SU-DHL-6 (cell line): ENCODE measurements around the gene CDCP2.

Source experiments
- H2AFZ ChIP-seq: fragments of 200-600 bp; sonication (generic); 2 replicates; pipeline ENCODE4 v1.6.1; 2014; ENCODE audit warnings: low read depth, mild to moderate bottlenecking, moderate library complexity, mixed read lengths, antibody characterized with exemption, low read length; ENCODE audit not compliant: severe bottlenecking
- H3F3A ChIP-seq: fragments of 200-600 bp; shearing (Covaris generic); 2 replicates; pipeline ENCODE4 v1.6.0; 2016; ENCODE audit warnings: antibody characterized with exemption, mild to moderate bottlenecking; ENCODE audit not compliant: insufficient read depth
- H3K27ac ChIP-seq: fragments of 200-600 bp; sonication (generic); 2 replicates; pipeline ENCODE4 v1.5.1; 2016; ENCODE audit warnings: low read depth, mild to moderate bottlenecking, low read length, moderate library complexity, mixed read lengths
- H3K27me3 ChIP-seq: fragments of 200-600 bp; sonication (generic), shearing (Covaris generic); 2 replicates; pipeline ENCODE4 v1.6.0; 2014; ENCODE audit warnings: mild to moderate bottlenecking, low read length
- H3K36me3 ChIP-seq: fragments of 200-600 bp; sonication (generic); 2 replicates; pipeline ENCODE4 v1.6.1; 2014; ENCODE audit warnings: mild to moderate bottlenecking, low read length, mixed read lengths
- H3K4me2 ChIP-seq: fragments of 300-600, 200-600 bp; shearing (Covaris generic), sonication (generic); 2 replicates; pipeline ENCODE4 v1.6.0; 2014; ENCODE audit warnings: low read length, low read depth, mild to moderate bottlenecking; ENCODE audit not compliant: poor library complexity, severe bottlenecking
- H3K4me3 ChIP-seq: fragments of 200-600 bp; sonication (generic); 2 replicates; pipeline ENCODE4 v1.5.1; 2014; ENCODE audit warnings: antibody characterized with exemption, low read length, mild to moderate bottlenecking, mixed read lengths; ENCODE audit not compliant: insufficient read depth, poor library complexity, severe bottlenecking
- H3K79me2 ChIP-seq: fragments of 200-600 bp; sonication (generic); 2 replicates; pipeline ENCODE4 v1.6.1; 2014; ENCODE audit warnings: mild to moderate bottlenecking, low read length, moderate library complexity; ENCODE audit not compliant: insufficient read depth
- H3K9ac ChIP-seq: fragments of 200-600 bp; sonication (generic); 2 replicates; pipeline ENCODE4 v1.7.0; 2014; ENCODE audit warnings: mild to moderate bottlenecking, low read length
- H3K9me2 ChIP-seq: fragments of 200-600 bp; sonication (generic); replicated peaks from 2 replicates; pipeline ENCODE4 v1.6.1; 2014; ENCODE audit warnings: low read length; ENCODE audit not compliant: insufficient read depth
- H3K9me3 ChIP-seq: fragments of 200-600 bp; sonication (generic); 2 replicates; pipeline ENCODE4 v1.6.1; 2014; ENCODE audit warnings: low read length, mixed read lengths; ENCODE audit not compliant: insufficient read depth
- H4K20me1 ChIP-seq: fragments of 200-600 bp; sonication (generic); 2 replicates; pipeline ENCODE4 v1.6.1; 2014; ENCODE audit warnings: low read depth, mild to moderate bottlenecking, antibody characterized with exemption, low read length, moderate library complexity, mixed read lengths
- EZH2phosphoT487 ChIP-seq: fragments of 200-600 bp; sonication (generic), shearing (Covaris generic); conservative IDR thresholded peaks from 2 replicates; pipeline ENCODE4 v1.6.1; 2018; ENCODE audit warnings: mild to moderate bottlenecking, antibody characterized with exemption, low read length, moderate library complexity, mixed read lengths
- TF ChIP-seq, protein P1 (sequence below): fragments of 200-600 bp; sonication (generic); IDR thresholded peaks from one replicate; pipeline ENCODE4 v1.5.1; 2017; ENCODE audit warnings: antibody characterized with exemption, mild to moderate bottlenecking, low read length, moderate library complexity; ENCODE audit not compliant: insufficient read depth, poor library complexity, severe bottlenecking

CDCP2 gene

DNA sequence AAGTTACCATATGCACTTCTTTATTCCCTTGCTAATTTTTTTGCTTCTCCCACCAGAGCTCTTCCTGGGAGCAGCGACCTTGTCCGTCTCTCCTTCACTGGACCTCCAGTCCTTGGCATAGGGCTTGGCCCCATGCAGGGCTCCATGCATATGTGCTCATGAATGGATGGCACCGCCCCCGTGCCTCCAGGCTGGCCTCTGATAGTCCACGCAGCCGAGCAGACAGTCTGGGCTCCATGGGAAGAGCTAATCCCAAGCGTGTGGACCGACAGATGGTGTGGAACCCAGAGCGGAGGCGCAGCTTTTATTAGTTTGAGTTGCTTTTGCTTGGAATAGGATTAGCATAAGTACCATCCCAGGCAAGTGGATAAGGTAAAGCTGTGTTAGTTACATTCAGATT is 41.8 kb downstream of the CDCP2 start:
- Histone ChIP-seq H3K9me3 (no peaks in the 10 kb centered on the region), H4K20me1 (no peaks in the 10 kb centered on the region), H3K27me3 (no peaks in the 10 kb centered on the region), H3K27ac (no peak overlapping the region), H3K4me3 (no peak overlapping the region), H3K9ac (no peak overlapping the region), H3K79me2 (no peaks in the 10 kb centered on the region), H2AFZ (no peak overlapping the region), H3K9me2 (no peaks in the 10 kb centered on the region), H3K4me2 (no peak overlapping the region), H3F3A (no peaks in the 10 kb centered on the region), H3K36me3 (no peaks in the 10 kb centered on the region)
- TF ChIP-seq EZH2phosphoT487 = no peak
- TF ChIP-seq, protein P1, sequence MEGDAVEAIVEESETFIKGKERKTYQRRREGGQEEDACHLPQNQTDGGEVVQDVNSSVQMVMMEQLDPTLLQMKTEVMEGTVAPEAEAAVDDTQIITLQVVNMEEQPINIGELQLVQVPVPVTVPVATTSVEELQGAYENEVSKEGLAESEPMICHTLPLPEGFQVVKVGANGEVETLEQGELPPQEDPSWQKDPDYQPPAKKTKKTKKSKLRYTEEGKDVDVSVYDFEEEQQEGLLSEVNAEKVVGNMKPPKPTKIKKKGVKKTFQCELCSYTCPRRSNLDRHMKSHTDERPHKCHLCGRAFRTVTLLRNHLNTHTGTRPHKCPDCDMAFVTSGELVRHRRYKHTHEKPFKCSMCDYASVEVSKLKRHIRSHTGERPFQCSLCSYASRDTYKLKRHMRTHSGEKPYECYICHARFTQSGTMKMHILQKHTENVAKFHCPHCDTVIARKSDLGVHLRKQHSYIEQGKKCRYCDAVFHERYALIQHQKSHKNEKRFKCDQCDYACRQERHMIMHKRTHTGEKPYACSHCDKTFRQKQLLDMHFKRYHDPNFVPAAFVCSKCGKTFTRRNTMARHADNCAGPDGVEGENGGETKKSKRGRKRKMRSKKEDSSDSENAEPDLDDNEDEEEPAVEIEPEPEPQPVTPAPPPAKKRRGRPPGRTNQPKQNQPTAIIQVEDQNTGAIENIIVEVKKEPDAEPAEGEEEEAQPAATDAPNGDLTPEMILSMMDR = no peak

DNA sequence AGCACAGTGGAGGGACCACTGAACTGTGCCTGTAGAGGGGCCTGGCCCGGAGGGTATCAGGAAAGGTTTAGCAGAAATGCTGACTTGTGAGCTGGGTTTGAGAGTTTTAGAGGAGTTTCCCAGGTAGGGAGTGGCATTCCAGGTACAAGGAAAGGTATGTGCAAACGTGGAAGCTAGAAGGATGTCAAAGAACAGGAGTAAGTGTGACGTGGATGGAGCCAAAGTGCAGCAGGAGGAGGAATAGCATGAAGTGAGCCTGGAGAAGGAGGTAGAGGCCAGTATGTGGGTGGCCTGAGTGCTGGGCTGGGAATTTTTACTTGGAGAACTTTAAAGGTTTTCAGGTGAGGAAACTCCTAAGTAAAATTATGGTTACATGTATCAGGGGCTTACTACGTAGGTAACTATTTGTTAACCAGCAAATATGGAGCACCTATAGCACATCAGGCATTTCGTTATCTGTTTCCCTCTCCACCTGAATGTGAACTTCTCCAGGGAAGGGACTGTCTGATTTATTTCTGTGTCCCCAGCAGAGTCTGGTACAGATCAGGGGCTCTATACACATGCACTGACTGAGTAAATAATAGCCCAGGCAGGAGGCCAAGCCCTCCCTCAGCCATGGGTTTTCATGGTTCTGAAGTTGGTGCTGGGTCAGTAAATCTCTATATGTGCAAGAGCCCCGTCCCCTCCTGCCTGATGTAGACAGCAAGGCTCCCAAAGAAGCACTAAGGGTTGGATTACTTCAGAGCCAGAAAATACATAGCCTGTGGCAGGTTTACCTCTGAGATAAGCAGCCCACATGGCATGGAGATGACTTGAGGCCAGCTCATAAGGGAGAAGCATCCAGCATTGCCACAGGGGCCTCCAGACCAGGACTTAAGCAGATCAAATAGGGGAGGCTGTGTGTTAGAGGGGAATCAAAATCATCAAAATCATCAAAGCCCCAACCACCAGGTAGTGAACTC is 43.4 kb downstream of the CDCP2 start:
- H3K4me3 ChIP-seq = no peak overlapping the region
- H3K27me3 ChIP-seq = no peaks in the 10 kb centered on the region
- no peak overlapping the region for H3K4me2 ChIP-seq
- no peaks in the 10 kb centered on the region for H3K36me3 ChIP-seq
- no peaks in the 10 kb centered on the region for H3K9me3 ChIP-seq
- H3K9ac ChIP-seq = no peak overlapping the region
- H3F3A ChIP-seq = no peaks in the 10 kb centered on the region
- TF ChIP-seq, protein P1 = no peak
- TF ChIP-seq EZH2phosphoT487 = no peak
- no peaks in the 10 kb centered on the region for H3K9me2 ChIP-seq
- no peaks in the 10 kb centered on the region for H3K79me2 ChIP-seq
- no peak overlapping the region for H3K27ac ChIP-seq
- no peaks in the 10 kb centered on the region for H4K20me1 ChIP-seq
- H2AFZ ChIP-seq = no peak overlapping the region

DNA sequence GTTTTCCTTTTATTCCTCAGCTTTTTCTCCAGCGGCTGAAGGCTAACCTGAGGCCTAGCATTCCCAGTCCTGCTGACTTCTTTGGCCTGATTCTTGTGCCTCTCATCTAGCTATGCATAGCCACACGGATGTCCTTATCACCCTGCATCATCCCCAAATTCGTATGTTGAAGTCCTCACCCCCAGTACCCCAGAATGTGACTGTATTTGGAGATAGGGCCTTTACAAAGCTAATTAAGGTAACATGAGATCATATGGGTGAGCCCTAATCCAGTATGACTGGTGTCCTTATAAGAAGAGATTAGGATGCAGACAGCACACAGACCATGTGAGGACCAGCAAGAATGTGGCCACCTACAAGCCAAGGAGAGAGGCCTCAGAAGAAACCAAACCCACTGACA is 44.6 kb downstream of the CDCP2 start:
- H3K9me3 ChIP-seq = no peaks in the 10 kb centered on the region
- H3K27ac ChIP-seq = no peak overlapping the region
- no peaks in the 10 kb centered on the region for H3F3A ChIP-seq
- H3K36me3 ChIP-seq = no peaks in the 10 kb centered on the region
- no peaks in the 10 kb centered on the region for H4K20me1 ChIP-seq
- no peak overlapping the region for H3K9ac ChIP-seq
- TF ChIP-seq, protein P1 = no peak
- no peak for TF ChIP-seq EZH2phosphoT487
- no peak overlapping the region for H2AFZ ChIP-seq
- no peak overlapping the region for H3K4me3 ChIP-seq
- no peaks in the 10 kb centered on the region for H3K9me2 ChIP-seq
- no peak overlapping the region for H3K4me2 ChIP-seq
- no peaks in the 10 kb centered on the region for H3K27me3 ChIP-seq
- no peaks in the 10 kb centered on the region for H3K79me2 ChIP-seq
